ENCODE data around the gene TADA1.

GRCh38 chr1:166813508-166814223 is 62.4 kb downstream of the TADA1 start:
- TF ChIP-seq POLR2AphosphoS5 (IDR thresholded peaks at IDR 0.05; ENCODE audit: low read depth, low read length) (no peak), POLR2A (IDR thresholded peaks at IDR 0.05; ENCODE audit: low read depth, low read length) (no peak)
